CD14-positive monocyte (primary cell): ENCODE results near the gene CARMIL1. TPM values are rescaled to one million over a fixed set of nuclear protein-coding genes. Genes with fewer than 3 reads are reported as not detected.

Source experiments
- DNase-seq, 3 donors: peaks; one replicate each; pipeline ENCODE4 v3.0.0-alpha.2; 2011 to 2022
- H2AFZ ChIP-seq: 2 replicates; pipeline ENCODE4 v1.6.0; 2012; ENCODE audit warnings: mild to moderate bottlenecking, low read depth, low read length, inconsistent platforms; ENCODE audit not compliant: insufficient read depth, poor library complexity, severe bottlenecking
- H3K27ac ChIP-seq, 2 donors: 1 replicate in 1 of 2; 2 replicates in 1 of 2; pipeline ENCODE4 v1.5.1; 2012 to 2013; ENCODE audit warnings: low read length in 2 of 2, control low read depth in 1 of 2, inconsistent platforms in 1 of 2, low read depth in 1 of 2, mild to moderate bottlenecking in 1 of 2
- H3K27me3 ChIP-seq, 2 donors: one replicate each; pipeline versions ENCODE4 v1.6.0 to v1.6.1; 2011 to 2013; ENCODE audit warnings: low read length in 2 of 2; ENCODE audit not compliant: control insufficient read depth in 2 of 2, insufficient read depth in 2 of 2
- H3K36me3 ChIP-seq, 2 donors: replicated peaks in 1 of 2; 1 replicate in 1 of 2; 2 replicates in 1 of 2; pipeline versions ENCODE4 v1.5.1 to v1.6.1; 2012 to 2013; ENCODE audit warnings: low read length in 2 of 2, control low read depth in 1 of 2, inconsistent platforms in 1 of 2, mild to moderate bottlenecking in 1 of 2; ENCODE audit not compliant: insufficient read depth in 2 of 2, control insufficient read depth in 1 of 2
- H3K4me1 ChIP-seq, 2 donors: 1 replicate in 1 of 2; 2 replicates in 1 of 2; pipeline versions ENCODE4 v1.5.1 to v1.6.1; 2012 to 2013; ENCODE audit warnings: low read length in 2 of 2, control low read depth in 1 of 2, inconsistent platforms in 1 of 2, mild to moderate bottlenecking in 1 of 2, moderate library complexity in 1 of 2; ENCODE audit not compliant: insufficient read depth in 2 of 2, control insufficient read depth in 1 of 2
- H3K4me2 ChIP-seq: replicated peaks from 2 replicates; pipeline ENCODE3; 2012; ENCODE audit warnings: low read length, moderate library complexity, mild to moderate bottlenecking; ENCODE audit not compliant: poor library complexity, severe bottlenecking; ENCODE audit errors: extremely low read depth
- H3K4me3 ChIP-seq, 3 experiments: fragments of 200-600 bp in 1 of 3; sonication (generic) in 1 of 3; replicated peaks in 1 of 3; 1 replicate in 2 of 3; 2 replicates in 1 of 3; pipeline ENCODE4 v1.5.1; 2011 to 2013; ENCODE audit warnings: low read length in 3 of 3, mild to moderate bottlenecking in 3 of 3, control low read depth in 2 of 3, low read depth in 2 of 3, inconsistent platforms in 1 of 3, moderate library complexity in 1 of 3
- H3K79me2 ChIP-seq: 2 replicates; pipeline ENCODE4 v1.6.0; 2012; ENCODE audit warnings: mild to moderate bottlenecking, control low read depth, inconsistent platforms, low read length, moderate library complexity; ENCODE audit not compliant: insufficient read depth
- H3K9ac ChIP-seq: 2 replicates; pipeline ENCODE4 v1.6.0; 2017; ENCODE audit warnings: low read length, mild to moderate bottlenecking; ENCODE audit not compliant: insufficient read depth, poor library complexity, severe bottlenecking
- H3K9me3 ChIP-seq, 2 donors: replicated peaks in 1 of 2; 1 replicate in 1 of 2; 2 replicates in 1 of 2; pipeline versions ENCODE4 v1.5.1 to v1.6.1; 2012 to 2013; ENCODE audit warnings: low read length in 2 of 2, control low read depth in 1 of 2; ENCODE audit not compliant: control insufficient read depth in 1 of 2, insufficient read depth in 1 of 2
- H4K20me1 ChIP-seq: 2 replicates; pipeline ENCODE4 v1.6.0; 2012; ENCODE audit warnings: mild to moderate bottlenecking, low read length, control low read depth, moderate library complexity; ENCODE audit not compliant: insufficient read depth
- H3K27ac Mint-ChIP-seq, 7 donors: one replicate each; pipeline ENCODE4 v1.8.0; 2020; ENCODE audit warnings: mild to moderate bottlenecking in 7 of 7, mixed read lengths in 7 of 7, moderate library complexity in 6 of 7, inconsistent platforms in 2 of 7
- H3K27me3 Mint-ChIP-seq, 3 donors: one replicate each; pipeline ENCODE4 v1.8.0; 2021 to 2022; ENCODE audit warnings: low read depth in 3 of 3, mild to moderate bottlenecking in 3 of 3, mixed read lengths in 3 of 3, moderate library complexity in 3 of 3, inconsistent platforms in 1 of 3
- H3K36me3 Mint-ChIP-seq, 2 donors: one replicate each; pipeline ENCODE4 v1.8.0; 2020; ENCODE audit warnings: mixed read lengths in 2 of 2, inconsistent platforms in 1 of 2, mild to moderate bottlenecking in 1 of 2
- H3K4me1 Mint-ChIP-seq: one replicate; pipeline ENCODE4 v1.8.0; 2020; ENCODE audit warnings: mild to moderate bottlenecking, mixed read lengths
- H3K4me3 Mint-ChIP-seq, 2 donors: one replicate each; pipeline ENCODE4 v1.8.0; 2020; ENCODE audit warnings: mild to moderate bottlenecking in 2 of 2, mixed read lengths in 2 of 2, moderate library complexity in 1 of 2
- H3K9me3 Mint-ChIP-seq, 7 donors: one replicate each; pipeline ENCODE4 v1.8.0; 2020 to 2022; ENCODE audit warnings: mixed read lengths in 7 of 7, mild to moderate bottlenecking in 6 of 7, moderate library complexity in 6 of 7, inconsistent platforms in 2 of 7
- WGBS: methylation state at CpG from one replicate; pipeline ENCODE4 v1.1.5; 2013; ENCODE audit warnings: missing lambda C conversion rate; ENCODE audit not compliant: insufficient coverage; 5-methylcytosine and 5-hydroxymethylcytosine counted together
- intact Hi-C, 2 donors: fragments of 100-400 bp; cut with micrococcal nuclease; formaldehyde crosslinking; loops; one replicate each; pipeline versions ENCODE4 v1.15.0 to v1.15.1; 2023
- polyA plus RNA-seq, 3 donors: library from polyadenylated mRNA; depleted of rRNA in 1 of 3; unstranded in 2 of 3; stranded (reverse) in 1 of 3; fragments of 300-500 nt in 2 of 3; fragments of >200 nt in 1 of 3; fragmentation: Illumina TruSeq in 2 of 3; gene quantifications; 1 replicate in 2 of 3; 2 replicates in 1 of 3; pipeline ENCODE4 v1.2.3, GENCODE V29; 2012 to 2021
- TF ChIP-seq, protein P1 (sequence below): fragments of 200-600 bp; IDR thresholded peaks from one replicate; pipeline ENCODE4 v1.8.0; 2022; ENCODE audit warnings: antibody characterized with exemption, mild to moderate bottlenecking

The CARMIL1 gene
- polyA plus RNA-seq, 3 donors: 0.30 to 0.49 (median 0.41) TPM

DNA sequence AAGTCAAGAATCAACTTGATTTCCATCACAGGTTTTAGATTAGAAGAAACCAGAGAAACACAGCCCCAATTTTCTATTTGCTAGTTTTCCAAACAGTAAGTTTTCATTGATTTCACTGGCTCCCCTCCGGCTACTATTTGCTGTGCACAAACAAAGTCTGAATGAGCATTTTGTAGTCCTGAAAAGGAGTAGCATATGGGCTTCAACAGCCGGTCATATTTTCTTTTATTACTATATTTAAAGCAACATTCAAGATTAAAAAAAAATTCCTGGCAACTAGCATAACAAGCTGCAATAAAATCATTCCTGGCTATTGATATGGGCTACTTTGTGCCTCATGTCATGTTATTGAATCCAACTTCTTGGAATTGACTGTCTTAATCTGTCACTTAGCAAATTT lies 48.3 kb downstream of the CARMIL1 start:
- H3K4me1 ChIP-seq: peaks cover 10 to 11% of the 10 kb centered on the region in 2 donors
- no peaks in the 10 kb centered on the region for H4K20me1 ChIP-seq
- no peak overlapping the region for H3K4me3 ChIP-seq
- H3K4me2 ChIP-seq: no peak overlapping the region
- TF ChIP-seq, protein P1, sequence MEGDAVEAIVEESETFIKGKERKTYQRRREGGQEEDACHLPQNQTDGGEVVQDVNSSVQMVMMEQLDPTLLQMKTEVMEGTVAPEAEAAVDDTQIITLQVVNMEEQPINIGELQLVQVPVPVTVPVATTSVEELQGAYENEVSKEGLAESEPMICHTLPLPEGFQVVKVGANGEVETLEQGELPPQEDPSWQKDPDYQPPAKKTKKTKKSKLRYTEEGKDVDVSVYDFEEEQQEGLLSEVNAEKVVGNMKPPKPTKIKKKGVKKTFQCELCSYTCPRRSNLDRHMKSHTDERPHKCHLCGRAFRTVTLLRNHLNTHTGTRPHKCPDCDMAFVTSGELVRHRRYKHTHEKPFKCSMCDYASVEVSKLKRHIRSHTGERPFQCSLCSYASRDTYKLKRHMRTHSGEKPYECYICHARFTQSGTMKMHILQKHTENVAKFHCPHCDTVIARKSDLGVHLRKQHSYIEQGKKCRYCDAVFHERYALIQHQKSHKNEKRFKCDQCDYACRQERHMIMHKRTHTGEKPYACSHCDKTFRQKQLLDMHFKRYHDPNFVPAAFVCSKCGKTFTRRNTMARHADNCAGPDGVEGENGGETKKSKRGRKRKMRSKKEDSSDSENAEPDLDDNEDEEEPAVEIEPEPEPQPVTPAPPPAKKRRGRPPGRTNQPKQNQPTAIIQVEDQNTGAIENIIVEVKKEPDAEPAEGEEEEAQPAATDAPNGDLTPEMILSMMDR: no peak
- no peak overlapping the region for H3K27ac Mint-ChIP-seq
- no peak overlapping the region for H3K9ac ChIP-seq
- DNase-seq: no peak
- intact Hi-C loops: no loop called here
- no peak overlapping the region for H3K27ac ChIP-seq
- peaks cover 0 to 2% (median 2%) of the 10 kb centered on the region in 3 donors for H3K27me3 Mint-ChIP-seq
- no peaks in the 10 kb centered on the region for H3K79me2 ChIP-seq
- H3K36me3 Mint-ChIP-seq: no peaks in the 10 kb centered on the region
- no peaks in the 10 kb centered on the region for H3K9me3 ChIP-seq
- no CpG with 5 or more reads among the region's 2 CpGs for WGBS
- H3K27me3 ChIP-seq: no peaks in the 10 kb centered on the region
- H3K9me3 Mint-ChIP-seq: no peaks in the 10 kb centered on the region
- H3K36me3 ChIP-seq: no peaks in the 10 kb centered on the region
- H3K4me1 Mint-ChIP-seq: peaks cover 14% of the 10 kb centered on the region
- H2AFZ ChIP-seq: no peak overlapping the region
- no peak overlapping the region for H3K4me3 Mint-ChIP-seq

DNA sequence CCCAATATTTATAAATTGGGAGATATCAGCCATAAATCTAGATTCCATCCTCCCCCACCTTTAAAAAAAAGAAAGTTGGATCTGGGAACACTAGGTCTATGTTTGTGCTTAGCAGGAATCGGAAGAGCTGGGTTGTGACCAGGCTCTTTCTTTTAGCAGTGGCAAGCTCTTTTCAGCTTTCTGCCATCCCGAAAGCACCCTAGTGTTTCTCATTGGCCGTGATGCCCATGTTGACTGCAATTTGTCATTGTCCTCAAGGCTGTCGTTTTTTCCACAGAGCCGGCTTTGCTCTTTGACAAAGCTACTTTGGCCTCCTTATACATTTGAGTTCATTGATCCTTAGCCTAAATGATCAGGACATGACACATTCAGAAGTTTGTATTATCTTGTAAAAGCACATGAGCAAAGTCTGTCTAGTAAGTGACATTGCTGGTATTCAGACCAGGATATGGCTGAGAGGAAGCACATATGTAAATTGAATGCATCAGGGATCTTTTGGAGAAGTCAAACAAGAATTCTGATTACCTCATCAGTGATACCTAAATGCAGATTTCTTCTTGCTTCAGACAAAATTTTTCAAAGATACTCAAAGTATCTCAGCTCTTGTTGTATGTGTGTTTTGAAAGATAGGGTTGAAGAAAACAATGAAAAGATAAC lies 50.1 kb downstream of the CARMIL1 start:
- Histone ChIP-seq H2AFZ (no peak overlapping the region), H3K36me3 (no peaks in the 10 kb centered on the region), H3K27ac (no peak overlapping the region), H3K4me2 (no peak overlapping the region), H4K20me1 (no peaks in the 10 kb centered on the region), H3K4me3 (no peak overlapping the region), H3K9me3 (no peaks in the 10 kb centered on the region), H3K27me3 (no peaks in the 10 kb centered on the region), H3K79me2 (no peaks in the 10 kb centered on the region), H3K9ac (no peak overlapping the region), H3K4me1 (peaks cover 17 to 18% of the 10 kb centered on the region in 2 donors)
- peaks cover 0 to 2% (median 0%) of the 10 kb centered on the region in 3 donors for H3K27me3 Mint-ChIP-seq
- H3K4me3 Mint-ChIP-seq: no peak overlapping the region
- TF ChIP-seq, protein P1: no peak
- no peak overlapping the region for H3K27ac Mint-ChIP-seq
- peaks cover 0 to 3% (median 0%) of the 10 kb centered on the region in 7 donors for H3K9me3 Mint-ChIP-seq
- WGBS: 98% methylated on average over 3 of the region's 5 CpGs
- DNase-seq: no peak
- H3K36me3 Mint-ChIP-seq: peaks cover 0 to 1% of the 10 kb centered on the region in 2 donors
- H3K4me1 Mint-ChIP-seq: peaks cover 22% of the 10 kb centered on the region
- intact Hi-C loops: no loop called here
